GM11168 (cell line): ENCODE measurements around the gene LRRC4B.

Experiments used
- in situ Hi-C: fragments of 300-500 bp; cut with MboI; formaldehyde crosslinking; loops from one replicate; pipeline ENCODE4 v1.12.0; 2022; ENCODE audit warnings: low sequenced_read_pairs; ENCODE audit not compliant: unreplicated experiment

The LRRC4B gene

DNA sequence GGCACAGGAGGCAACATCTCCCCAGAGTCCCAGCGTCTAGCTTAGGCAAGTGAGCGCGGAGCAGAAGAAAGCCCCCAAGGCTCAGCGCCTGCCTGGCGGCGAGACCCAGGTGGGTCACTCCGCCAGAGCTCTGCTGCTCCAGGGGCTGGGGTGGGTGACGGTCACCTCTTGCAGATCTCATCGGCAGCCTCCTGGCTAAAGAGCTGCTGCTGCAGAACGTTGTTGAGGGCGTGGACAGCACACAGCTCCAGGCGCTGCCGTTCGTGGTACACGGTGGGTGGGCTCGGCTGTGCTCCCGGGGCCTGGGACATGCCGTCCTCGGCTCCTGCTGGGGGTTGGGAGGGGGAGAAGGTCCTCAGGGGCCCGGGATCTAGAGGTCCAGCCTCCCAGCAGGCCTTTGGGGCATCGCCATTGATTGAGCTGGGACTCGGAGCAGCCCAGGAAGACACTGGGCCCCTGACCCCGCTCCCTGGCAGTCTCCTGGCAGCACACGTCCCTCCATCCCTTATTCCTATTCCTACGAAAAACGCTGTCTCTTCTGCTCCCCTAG lies 58.0 kb downstream of the LRRC4B start:
- in situ Hi-C loops = no loop called here

DNA sequence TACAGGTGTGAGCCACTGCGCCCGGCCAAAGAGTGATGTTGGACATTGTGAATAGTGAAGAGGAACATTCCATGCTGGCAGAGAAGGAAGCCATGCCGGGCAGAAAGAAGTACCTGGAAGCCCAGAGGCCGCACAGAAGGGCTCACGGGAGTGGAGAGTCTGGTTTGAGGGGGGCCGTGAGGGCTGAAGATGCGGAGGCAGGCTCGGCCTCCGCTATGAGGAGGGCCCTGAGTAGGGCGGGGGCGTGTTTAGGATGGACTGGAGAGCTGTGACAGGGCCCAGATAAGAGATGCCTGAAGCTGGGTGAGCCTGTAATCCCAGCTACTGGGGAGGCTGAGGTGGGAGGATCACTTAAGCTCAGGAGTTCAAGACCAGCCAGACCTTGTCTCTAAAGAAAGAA lies 58.9 kb downstream of the LRRC4B start:
- in situ Hi-C loops = no loop called here

DNA sequence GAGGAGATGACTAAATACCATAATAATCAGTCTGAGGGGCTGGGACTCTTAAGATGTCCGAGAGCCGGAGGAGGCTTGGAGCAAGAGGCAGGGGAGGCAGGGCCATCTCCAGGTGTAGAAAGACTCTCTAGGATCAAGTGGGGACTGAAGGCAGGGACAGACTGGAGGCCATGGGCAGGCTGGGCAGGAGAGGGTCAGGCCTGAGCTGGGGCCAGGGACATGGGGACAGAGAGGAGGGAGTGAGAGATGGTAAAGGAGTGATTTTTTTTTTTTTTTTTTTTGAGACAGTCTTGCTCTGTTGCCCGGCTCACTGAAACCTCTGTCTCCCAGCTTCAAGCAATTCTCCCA lies 59.4 kb downstream of the LRRC4B start:
- in situ Hi-C loops = no loop called here

DNA sequence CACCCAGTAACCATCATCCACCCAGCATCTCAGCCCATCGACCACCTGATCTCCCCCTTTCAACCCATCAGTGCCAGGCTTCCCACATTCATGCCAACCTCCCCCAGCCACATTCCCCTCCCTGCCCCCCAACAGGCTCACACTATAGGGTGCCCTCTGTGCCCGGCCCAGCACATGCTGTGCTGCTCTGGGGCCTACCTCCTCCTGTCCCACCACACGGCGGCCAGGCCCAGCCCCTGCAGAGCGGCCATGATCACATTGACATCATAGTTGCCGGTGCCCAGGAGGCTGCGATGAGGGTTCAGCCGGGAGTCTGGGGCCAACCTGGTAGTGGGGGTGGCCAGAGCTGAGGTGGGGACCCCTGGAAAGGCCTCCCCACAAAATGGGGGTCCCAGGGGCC lies 60.9 kb downstream of the LRRC4B start:
- in situ Hi-C loops = no loop called here

DNA sequence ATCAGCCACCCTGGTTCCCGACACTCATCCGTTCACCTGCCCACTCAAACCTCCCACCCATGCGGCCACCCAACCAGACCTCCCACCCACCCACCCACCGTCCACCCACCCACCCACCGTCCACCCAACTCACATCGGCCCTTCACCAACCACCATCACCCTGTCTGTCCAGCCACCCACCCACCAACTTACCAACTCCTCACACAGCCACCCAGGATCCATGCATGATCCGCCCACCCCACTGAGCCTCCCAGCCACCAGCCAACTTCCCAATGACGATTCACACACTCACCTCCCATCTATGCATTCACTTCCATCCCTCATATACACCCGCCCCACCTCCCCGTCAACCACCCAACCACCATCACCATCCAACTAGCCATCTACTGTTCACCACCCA lies 61.5 kb downstream of the LRRC4B start:
- in situ Hi-C loops = no loop called here

DNA sequence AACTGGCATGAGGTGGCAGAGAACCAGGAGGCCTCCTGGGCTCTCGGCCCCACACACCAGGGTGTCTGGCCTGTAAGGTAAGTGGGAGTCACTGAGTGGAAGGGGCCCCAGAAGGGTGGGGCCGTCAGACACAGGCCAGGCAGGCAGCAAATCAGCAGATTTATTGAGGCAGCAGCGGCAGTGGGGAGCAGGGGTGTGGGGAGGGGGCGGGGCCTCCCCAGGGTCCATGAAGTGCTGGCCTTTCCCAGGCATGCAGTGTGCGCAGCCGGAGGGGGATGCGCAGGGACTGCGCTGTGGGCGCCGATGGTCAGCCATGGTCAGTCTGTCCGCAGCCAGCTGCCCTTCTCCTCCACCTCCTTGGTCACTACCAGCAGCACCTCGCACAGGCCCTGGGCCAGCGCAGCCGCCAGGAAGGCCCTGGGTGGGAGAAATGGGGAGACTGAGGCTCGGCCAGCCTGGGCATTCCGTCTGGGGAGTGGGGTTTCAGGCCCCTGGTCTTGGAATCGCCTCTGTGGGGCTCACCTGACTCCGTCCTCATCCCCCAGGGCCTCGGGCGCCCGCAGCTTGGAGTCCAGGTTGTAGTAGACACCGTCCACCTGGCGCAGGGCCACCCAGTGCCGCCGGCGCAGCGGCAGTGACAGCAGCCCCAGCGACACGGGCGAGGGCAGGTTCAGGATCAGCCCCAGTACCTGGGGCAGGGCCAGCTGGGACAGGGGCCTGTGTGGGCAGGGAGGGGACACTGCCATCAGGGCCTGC lies 62.2 kb downstream of the LRRC4B start:
- in situ Hi-C loops = no loop called here

DNA sequence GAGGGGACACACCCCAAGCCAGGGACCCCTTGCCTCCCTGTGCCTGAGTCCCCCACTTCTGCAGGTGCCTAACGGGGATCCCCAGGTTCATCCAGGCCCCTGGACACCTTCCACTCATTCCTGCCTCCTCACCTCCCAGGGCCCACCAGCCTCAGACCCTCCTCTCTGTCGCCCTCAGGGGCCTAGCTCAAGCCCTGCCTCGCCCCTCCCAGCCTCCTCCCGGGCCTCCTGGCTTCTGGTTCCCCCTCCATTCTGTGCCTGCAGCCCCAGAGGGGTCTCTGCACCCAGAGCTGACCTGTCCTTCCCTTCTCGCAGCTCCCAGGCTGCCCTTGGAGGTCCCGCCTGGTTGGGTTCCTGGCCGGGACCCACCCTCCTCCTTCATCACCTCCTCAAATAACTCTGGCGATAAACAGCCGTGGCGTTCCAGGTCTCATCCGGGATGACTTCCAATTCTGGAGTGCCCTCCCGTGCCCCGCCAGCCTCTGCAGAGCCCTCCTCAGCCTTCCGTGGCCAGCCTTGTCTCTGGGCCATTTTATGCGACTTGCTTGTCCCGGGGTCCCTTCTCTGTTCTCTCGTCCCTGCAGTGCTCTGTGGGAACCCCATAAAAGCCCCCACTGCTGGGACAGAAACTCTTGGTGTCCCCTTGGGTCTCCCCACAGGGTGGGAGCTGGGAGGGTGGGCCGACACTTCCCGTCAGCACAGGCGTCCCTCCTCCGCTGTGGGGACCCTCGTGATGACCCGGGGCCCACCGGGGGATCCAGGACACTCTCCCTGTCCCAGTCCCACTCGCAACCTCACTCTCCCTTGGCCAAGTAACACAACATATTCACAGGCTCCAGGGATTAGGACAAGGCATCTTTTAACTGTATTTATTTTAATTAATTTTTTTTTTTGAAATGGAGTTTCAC lies 66.4 kb downstream of the LRRC4B start:
- in situ Hi-C loops = no loop called here

DNA sequence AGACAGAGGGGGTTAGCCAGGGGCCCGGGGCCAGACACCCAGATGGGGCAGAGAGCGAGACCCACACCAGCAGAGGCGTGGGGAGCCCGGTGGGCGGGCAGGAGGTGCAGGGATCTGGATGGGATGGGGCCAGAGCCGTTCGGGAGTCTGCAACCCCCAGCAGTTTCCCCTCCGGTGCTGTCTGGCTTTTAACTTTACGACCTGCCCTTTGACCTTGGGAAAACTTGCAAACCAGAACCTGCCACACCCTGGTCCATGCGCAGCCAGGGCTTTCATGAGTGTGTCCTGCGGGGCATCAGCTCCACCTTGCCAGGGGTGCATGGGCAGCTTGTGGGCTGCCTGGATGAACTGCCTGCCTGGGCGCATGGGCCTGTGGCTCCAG lies 67.1 kb downstream of the LRRC4B start:
- in situ Hi-C loops = no loop called here

DNA sequence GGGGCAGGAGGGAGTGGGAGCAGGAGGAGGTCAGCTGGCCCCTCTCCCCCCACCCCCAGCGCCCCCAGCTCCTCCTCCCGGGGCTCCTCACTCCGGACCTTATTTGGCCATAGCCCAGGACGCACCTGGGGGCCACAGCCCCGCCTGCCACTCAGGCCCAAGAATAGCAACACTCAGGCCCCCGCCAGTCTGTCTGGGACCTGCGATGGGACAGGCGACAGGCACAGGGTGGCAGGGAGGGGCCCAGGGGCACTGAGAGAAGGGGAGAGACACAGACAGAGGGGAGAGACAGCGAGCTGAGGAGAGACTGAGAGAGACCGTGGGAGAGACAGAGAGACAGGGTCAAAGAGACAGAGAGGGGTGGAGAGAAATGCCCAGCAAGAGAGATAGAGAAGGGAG lies 67.5 kb downstream of the LRRC4B start:
- in situ Hi-C loops = no loop called here

DNA sequence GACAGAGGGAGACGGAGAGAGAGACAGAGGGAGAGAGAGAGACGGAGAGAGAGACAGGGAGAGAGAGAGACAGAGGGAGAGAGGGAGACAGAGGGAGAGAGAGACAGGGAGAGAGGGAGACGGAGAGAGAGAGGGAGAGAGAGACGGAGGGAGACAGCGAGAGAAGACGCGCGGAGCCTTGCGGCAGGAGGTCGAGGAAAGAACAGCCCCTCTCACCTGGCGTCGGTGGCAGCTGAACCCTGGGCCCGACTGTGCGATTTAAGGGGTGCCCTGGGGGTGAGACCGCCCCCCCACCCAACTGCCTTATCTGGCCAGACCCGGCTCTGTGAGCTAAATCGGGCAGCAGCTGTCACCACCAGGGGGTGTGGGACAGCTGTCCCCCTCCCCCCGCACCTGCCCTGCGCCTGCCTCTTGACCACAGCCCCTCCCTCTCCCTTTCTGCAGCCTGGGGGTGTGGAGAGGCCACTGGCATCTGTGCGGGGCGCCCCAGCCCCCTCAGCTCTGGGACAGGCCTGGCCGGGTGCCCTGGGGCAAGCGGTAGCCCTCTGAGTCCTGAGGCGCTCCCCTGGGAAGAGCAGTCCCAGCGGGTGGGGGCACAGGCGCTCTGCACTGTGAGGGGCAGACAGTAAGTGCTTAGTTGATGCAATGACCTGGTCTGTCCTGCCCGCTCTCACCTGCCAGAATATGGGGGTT lies 68.0 kb downstream of the LRRC4B start:
- in situ Hi-C loops = no loop called here

DNA sequence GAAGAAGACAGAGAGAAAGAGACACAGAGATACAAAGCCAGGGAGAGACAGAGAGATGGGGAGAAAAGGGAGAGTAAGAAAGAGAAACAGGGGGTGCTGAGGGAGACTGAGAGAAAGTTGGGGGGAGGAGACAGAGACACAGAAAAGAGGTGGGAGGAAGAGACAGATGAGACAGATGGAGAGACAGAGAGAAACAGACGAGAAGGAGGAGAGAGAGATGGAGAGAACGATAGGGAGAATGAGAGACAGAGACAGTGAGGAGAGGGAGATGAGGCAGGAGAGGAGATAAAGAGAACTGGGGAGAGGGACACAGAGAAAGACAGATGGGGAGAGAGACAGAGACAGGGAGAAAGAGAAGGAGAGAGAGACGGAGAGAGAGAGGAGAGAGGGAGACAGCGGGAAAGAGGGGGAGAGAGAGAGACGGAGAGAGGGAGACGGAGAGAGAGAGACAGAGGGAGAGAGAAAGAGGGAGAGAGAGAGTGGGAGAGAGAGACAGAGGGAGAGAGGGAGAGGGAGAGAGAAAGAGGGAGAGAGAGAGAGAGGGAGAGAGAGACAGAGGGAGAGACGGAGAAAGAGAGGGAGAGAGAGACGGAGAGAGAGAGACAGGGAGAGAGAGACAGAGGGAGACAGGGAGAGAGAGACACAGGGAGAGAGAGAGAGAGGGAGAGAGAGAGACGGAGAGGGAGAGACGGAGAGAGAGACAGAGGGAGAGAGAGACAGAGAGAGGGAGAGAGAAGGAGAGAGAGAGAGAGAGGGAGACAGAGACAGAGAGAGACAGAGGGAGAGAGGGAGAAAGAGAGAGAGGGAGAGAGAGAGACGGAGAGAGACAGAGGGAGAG lies 69.8 kb downstream of the LRRC4B start:
- in situ Hi-C loops = no loop called here

DNA sequence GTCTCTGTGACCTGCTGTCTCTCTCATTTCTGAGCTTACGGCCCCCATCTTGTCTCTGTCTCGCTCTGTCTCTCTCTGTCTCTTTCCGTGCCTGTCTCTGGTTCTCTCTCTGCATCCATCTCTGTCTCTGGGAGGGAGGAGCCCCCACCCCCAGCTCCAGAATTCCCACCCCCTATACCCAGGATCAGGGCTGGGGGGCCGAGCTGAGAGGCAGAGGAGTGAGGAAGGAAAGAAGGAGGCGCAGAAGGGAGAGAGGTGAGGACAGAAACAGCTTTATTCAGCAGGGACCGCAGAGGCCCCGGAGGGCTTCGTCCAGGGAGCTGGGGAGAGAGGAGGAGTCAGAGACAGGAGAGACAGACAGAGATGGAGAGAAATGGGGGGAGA lies 71.2 kb downstream of the LRRC4B start:
- in situ Hi-C loops = no loop called here

DNA sequence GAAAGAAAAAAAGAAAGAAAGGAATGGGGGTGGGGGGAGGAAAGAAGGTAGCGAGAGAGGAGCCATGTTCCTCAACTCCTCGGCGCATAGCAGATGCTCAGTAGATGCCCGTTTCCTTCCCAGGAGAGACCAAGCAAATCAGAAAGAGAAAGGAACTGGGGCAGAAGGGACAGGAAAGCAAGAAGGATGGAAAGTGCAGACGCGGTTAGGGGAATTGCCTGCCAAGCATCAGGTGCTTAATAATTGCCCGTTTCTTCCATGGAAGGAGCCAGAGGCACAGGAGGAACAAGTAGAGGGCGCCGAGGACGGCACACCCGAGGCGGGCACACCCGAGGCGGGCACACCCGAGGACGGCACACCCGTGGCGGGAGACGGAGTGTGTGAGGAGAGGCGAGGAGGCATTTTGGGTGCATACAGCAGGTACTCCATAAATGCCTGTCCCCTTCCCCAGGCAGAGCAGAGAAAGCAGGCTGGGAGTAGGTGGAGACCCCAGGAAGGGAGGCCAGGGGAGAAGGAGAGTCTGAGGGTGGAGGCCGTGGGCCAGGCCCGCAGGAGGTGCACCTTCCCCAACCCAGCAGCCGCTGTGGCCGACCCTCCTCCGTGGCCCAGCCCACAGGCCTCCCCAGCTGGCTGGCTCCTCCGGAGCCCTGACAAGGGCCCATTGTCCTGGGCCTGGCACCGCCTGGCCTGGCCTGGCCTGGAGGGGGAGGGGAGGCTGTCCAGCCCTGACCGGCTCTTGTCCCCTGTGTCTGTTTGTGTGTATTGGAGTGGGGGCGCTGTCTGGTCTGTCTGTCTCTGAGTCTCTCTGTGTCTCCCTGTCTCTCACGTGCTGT lies 71.8 kb downstream of the LRRC4B start:
- in situ Hi-C loops = no loop called here

DNA sequence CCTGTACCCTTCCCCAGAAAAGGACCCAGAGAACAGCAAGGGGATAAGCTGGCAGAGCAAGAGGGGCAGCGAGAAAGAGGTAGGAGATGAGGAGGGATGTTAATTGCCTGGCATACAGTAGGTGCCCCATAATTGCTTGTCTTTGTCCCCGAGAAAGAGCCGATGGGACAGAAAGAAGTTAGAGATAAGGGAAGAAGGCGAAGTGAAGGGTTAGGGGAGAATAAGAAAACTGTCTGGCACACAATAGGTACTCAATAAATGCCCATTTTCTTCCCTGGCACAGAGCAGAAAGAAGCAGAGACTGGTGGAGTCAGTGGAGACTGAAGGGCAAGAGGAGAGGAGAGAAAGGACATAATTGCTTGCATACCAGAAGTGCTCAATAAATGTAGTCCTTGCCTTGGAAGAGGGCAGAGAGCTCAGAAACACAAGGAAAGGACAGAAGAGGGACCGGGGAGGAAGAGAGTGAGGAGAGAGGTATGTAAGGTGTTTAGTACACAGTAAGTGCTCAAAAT lies 73.2 kb downstream of the LRRC4B start:
- in situ Hi-C loops = no loop called here

DNA sequence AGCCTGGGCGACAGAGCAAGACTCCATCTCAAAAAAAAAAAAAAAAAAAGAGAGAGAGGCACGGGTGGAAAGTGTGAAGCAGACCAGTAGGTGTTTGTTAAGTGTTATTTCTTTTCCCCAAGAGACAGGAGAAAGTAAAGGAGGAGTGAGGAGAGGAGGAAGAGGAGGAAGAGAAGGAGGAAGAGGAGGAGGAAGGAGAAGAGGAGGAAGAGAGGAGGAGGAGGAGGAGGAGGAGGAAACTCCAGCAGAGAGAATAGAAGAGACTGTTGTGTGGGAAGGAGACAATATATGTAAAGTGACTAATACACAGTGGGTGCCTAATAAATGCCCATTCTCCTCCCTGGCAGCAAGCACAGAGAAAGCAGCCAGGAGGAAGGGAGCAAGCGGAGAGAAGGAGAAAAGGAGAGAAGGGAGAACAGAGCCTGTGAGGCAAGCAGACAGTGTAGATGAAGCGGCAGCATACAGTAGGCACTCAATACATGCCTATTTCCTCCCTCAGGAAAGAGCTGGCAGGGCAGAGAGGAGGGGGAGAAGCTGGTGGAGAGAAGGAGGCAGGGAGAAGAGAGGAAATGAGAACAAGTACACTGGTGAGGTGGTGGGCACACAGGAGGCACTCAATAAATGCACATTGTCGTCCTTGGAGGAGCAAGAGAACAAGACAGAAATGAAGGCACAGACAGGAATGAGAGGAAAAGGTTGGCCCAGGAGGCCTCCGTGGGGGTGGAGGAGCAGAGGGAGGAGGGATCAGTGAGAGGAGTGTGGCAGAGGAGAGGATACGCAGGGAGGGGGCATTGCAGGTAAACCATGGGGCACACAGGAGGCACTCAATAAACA lies 73.8 kb downstream of the LRRC4B start:
- in situ Hi-C loops = no loop called here

DNA sequence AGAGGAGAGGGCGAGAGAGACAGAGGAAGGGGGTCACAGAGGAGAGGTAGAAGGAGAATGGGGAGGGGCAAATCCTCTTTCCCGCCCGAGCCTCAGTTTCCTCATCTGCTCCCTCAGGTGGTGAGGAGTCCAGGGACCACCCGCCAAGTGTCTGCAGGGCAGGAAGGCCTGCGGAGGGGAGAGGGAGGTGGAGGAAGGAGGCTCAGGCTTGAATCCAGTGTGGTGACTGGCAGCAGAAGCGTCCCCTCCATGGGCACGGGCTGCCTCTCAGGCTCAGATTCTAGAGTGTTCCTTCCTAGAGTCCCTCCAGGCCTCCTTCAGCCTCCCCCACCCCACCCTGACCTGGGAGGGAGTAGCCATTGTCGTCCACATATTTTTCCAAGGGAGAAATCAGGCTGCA lies 75.1 kb downstream of the LRRC4B start:
- in situ Hi-C loops = no loop called here

DNA sequence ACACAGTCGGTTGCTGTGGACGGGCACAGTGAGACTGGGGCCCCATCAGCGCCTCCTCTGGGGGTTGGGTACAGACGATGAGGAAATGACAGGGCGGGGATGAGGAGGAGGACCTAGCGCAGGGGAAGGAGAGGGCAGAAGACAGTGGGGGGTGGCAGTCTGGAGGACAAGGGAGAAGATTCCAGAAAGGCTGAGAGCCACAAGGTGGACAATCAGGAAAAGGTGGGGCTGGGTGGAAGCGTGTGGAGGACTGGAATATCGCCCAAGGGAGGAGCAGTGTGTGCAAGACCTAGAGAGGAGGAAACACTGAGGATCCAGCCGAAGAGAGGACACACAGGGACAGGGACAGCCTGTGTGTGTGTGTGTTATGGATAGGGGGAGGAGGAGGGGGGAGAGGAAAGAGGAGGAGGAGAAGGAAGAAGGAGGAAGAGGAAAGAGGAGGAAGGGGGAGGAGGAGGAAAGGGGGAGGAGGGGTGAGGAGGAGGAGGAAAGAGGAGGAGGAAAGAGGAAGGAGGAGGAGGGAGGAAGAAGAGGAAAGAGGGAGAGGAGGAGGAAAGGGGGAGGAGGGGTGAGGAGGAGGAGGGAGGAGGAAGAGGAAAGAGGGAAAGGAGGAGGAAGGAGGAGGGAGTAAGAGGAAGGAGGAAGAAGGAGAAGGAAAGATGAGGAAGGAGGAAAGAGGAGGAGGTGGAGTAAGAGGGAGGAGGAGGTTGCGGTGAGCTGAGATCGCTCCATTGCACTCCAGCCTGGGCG lies 75.8 kb downstream of the LRRC4B start:
- in situ Hi-C loops = no loop called here
